ENCODE measurements around the gene CYP27A1.

Gene CYP27A1

DNA sequence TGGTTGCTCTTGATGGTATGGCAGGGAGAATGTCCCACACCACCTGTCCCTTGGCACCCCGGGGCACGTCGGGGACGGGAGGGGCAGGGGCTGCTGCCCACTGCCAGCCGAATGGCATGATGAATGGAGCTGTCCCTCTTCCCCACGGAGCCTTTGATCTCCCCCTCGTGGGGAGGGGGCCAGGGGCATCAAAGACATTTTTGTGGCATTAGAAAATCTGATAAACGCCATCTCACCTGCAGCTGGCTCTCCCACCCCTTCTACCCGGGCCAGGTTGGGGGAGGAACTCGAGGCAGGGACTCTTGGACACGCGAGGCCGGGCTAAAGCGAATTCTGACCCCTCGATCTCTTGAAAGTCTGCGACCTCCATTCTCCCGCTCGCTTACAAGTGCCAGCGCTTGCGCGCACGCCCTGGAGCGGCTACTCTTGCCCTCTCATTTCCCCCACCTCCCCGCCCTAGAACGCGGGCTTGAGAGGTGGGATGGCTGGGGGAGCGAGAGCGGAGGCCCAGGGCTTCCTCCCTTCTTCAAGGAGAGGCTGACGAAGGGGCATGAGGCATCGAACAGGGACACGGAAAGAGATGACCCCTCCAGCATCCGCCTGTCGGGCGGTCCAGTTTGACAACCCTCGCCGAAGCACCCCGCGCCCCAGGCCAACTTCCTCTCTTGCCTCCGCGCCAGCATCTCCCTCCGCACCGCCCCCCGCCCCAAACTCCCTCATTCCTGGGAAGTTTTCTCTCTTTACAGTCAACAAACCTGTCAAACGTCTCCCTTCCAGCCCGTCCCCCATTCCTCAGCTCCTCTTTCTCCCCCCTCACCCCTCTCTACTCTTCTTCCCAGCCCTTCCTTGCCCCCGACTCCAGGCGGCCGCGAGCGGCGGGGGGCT is 77.0 kb downstream of the CYP27A1 start:
- DNase-seq (ENCODE audit: low read depth in 2 of 2), result no peak

DNA sequence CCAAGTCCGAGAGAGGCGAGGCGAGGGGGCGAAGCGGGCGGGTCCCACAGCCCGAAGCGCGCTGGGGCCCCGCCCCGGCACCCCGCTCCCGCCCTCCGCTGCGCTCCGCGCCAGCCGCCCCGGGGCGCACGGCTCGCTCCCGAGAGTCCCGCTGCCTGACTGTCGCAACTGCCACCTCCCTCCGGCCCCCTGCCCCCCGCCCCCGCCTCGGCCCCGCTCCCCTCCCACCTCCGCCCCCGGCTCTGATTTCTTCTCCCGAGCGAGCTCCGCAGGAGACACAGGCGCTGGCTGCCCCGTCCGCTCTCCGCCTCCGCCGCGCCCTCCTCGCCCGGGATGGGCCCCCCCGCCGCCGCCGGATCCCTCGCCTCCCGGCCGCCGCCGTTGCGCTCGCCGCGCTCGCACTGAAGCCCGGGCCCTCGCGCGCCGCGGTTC is 77.6 kb downstream of the CYP27A1 start, which contains the start of gene WNT6:
Gene WNT6, plus strand, starts transcription at position 250 of the 432 bp plus-strand sequence. CDS start 233 bp downstream, outside the sequence.
- DNase-seq (ENCODE audit: low read depth in 2 of 2), result no peak

DNA sequence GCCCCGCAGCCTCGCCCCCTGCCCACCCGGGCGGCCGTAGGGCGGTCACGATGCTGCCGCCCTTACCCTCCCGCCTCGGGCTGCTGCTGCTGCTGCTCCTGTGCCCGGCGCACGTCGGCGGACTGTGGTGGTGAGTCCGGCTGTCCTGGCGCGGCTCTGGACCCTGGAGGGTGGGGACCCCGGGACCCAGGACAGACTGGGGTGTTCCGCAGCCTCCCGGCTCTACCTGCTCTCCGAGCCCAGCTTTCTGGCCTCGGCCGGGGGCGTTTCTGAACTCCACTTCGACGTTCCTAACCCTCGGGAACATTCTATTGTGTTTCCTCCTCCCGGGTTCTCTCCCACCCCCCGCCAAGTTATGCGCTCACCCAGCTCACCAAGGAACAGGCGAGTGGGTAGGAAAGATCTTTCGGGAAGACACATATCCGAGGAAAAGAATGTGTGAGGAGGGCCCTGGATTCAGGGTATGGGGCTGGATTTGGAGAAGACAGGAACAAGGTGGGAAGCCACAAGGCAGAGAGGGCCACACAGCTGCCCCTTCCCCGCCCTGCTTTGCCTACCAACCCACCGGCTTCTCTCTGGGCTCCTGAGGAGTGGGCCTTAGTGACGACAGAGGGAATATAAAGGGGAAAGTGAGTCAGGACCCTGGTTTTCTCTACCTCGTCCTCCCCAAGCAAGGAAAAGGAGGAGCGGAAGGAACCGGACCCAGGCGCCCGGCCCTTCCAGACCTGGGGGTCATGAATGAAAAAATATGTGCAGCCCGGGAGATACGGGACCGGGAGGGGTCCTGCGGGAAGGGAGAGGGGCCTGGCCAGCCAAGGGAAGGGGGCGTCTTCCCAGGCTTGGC is 78.3 kb downstream of the CYP27A1 start:
- no peak for DNase-seq (ENCODE audit: low read depth in 2 of 2)

DNA sequence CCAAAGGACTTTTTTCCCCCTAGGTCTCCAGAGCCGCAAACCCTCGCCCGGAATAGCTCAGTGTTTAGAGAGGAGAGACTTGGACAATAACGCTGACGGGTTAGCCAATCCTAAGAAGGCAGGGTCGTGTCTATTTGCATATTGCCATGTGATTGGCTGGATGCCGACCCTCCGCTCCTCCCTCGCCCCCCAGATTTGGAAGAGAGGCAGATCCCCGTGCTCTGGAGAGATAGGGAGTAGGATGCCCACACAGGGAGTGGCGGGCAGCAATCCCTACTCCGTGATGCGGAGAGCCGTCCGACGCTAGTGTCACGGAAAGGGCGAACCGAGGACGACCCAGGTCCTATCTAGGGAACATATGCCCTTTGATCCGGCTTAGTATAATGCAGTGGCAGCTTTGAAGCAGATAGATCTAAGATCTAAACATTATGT is 79.0 kb downstream of the CYP27A1 start:
- DNase-seq (ENCODE audit: low read depth in 2 of 2), result no peak

DNA sequence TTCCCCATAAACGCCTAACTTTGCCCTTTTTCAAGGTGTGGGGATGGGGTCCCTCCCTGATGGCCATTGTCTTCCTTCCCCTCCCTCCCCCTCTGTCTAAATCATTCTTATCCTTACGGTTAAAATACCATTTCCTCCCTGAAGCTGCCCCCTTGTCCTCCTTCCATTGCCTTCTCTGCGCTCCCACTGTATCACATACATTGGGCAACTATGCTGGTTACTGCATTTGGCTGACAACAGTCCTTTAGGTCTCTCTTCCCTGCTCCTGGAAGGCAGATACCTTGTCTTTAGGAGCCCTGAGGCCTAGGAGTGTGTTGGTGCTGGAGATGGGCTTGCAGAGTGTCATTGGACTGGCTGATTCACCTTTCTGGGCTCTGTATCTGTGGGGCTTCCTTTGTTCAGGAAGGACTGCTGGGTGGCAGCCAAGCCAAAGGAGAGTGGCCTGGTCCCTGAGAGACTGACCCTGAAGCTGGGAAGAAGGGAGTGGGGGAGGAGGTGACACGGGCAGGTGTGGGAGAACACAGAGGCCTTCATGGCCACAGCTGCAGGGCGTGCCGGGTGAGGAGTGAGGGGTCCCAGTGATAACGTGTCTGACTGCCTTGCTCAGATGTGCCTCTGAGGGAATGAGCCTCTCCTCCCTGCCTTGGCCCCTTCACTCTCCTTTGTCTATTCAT is 79.8 kb downstream of the CYP27A1 start:
- no peak for DNase-seq (ENCODE audit: low read depth in 2 of 2)

DNA sequence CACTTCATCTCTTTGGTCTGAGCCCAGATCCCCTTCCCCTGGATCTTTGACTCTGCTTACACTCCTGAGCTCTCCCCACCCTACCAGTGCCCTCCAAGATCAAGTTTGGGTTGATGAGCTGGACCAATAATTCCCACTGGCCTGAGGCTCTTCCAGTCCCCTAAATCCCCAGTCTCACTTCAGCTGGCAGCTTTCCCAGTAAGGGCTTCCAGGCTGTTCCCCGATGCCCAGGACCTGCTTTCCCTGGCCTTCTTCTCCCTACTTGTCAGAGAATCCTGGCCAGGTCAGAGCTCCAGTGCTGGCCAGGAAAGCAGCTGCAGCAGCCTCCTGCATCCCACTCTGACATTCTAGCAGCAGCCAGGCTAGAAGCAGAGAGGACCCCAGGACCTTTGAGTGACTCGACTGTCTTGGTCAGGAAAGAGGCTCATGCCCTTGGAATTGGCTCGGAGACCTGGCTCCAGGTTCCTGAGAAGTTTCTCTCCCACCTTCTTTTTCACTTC is 81.1 kb downstream of the CYP27A1 start:
- no peak for DNase-seq (ENCODE audit: low read depth in 2 of 2)
